Fibroblast of pulmonary artery (primary cell): ENCODE results near the gene FIGLA.

Experiments
- DNase-seq: peaks from one replicate; pipeline ENCODE4 v3.0.0-alpha.2; 2010; ENCODE audit warnings: low read depth
- H3K4me3 ChIP-seq: replicated peaks from 2 replicates; pipeline ENCODE4 v1.5.1; 2011; ENCODE audit warnings: low read depth, mild to moderate bottlenecking, control low read depth, low read length, moderate library complexity
- CTCF ChIP-seq: IDR thresholded peaks from 2 replicates; pipeline ENCODE4 v1.5.1; 2011; ENCODE audit warnings: mild to moderate bottlenecking, control low read depth, low read length, inconsistent platforms; ENCODE audit errors: missing control alignments

The FIGLA gene

GRCh38 chr2:70767699-70768589 is 22.5 kb downstream of the FIGLA start, which contains the start of gene ADD2:
ADD2 (minus strand) TSS chr2:70768200; CDS start chr2:70706408, 61,792 bp downstream.
- peak; percentile 2 for TF ChIP-seq CTCF
- peak within 1 kb of the TSS; percentile 24 for H3K4me3 ChIP-seq
- peak; percentile 25 for DNase-seq

- no peak for DNase-seq
- no peak overlapping the region for H3K4me3 ChIP-seq
- no peak for TF ChIP-seq CTCF
Observed at GRCh38 chr2:70767079-70767698, 23.3 kb downstream of the FIGLA start.

- no peak for TF ChIP-seq CTCF
- H3K4me3 ChIP-seq = no peak overlapping the region
- DNase-seq = no peak
Observed at GRCh38 chr2:70766357-70767078, 23.9 kb downstream of the FIGLA start.

- DNase-seq = no peak
- TF ChIP-seq CTCF = no peak
- H3K4me3 ChIP-seq = no peak overlapping the region
Observed at GRCh38 chr2:70765507-70765906, 24.9 kb downstream of the FIGLA start.

GRCh38 chr2:70759446-70759845 is 31.0 kb downstream of the FIGLA start:
- no peak overlapping the region for H3K4me3 ChIP-seq
- no peak for TF ChIP-seq CTCF
- no peak for DNase-seq

- no peak for DNase-seq
Observed at GRCh38 chr2:70757966-70758365, 32.5 kb downstream of the FIGLA start.

More at GRCh38 chr2:70757966-70758365, 32.5 kb downstream of the FIGLA start:
- H3K4me3 ChIP-seq = no peak overlapping the region
- TF ChIP-seq CTCF = no peak
